HG03135 (cell line): ENCODE results near the gene ZNF681.
"Not testable (repeated sequence)": the region's sequence is repeated elsewhere in the genome, so short reads cannot be mapped to it uniquely, and the experiment has no call there.

ENCODE experiments used
- ATAC-seq: cut with Tn5 transposase; IDR thresholded peaks from one replicate; pipeline ENCODE4 v1.9.1; 2021; ENCODE audit warnings: mild to moderate bottlenecking, moderate library complexity; ENCODE audit not compliant: unreplicated experiment

ZNF681 gene

GRCh38 chr19:23758187-23759074 lies at the start of gene ZNF681:
Gene ZNF681, minus strand, starts transcription at chr19:23758891. Its CDS starts 142 bp downstream, at chr19:23758749.
- peak; percentile 88 for ATAC-seq

GRCh38 chr19:23804676-23805075 lies 46.0 kb upstream of the ZNF681 start:
- no peak for ATAC-seq

- no peak for ATAC-seq
Observed at GRCh38 chr19:23802290-23802689, 43.6 kb upstream of the ZNF681 start.

- no peak for ATAC-seq
Observed at GRCh38 chr19:23801803-23802202, 43.1 kb upstream of the ZNF681 start.

GRCh38 chr19:23800868-23801267 lies 42.2 kb upstream of the ZNF681 start:
- no peak for ATAC-seq

- ATAC-seq: no peak
Observed at GRCh38 chr19:23800271-23800670, 41.6 kb upstream of the ZNF681 start.

GRCh38 chr19:23799321-23799720 lies 40.6 kb upstream of the ZNF681 start:
- ATAC-seq: no peak

GRCh38 chr19:23795462-23795861 lies 36.8 kb upstream of the ZNF681 start:
- ATAC-seq: no peak

- ATAC-seq: no peak
Observed at GRCh38 chr19:23792784-23793183, 34.1 kb upstream of the ZNF681 start.

GRCh38 chr19:23790641-23791488 lies 32.2 kb upstream of the ZNF681 start:
- ATAC-seq: no peak

GRCh38 chr19:23789246-23789645 lies 30.6 kb upstream of the ZNF681 start:
- ATAC-seq: no peak

GRCh38 chr19:23788411-23788810 lies 29.7 kb upstream of the ZNF681 start:
- ATAC-seq: no peak

GRCh38 chr19:23787106-23787505 lies 28.4 kb upstream of the ZNF681 start:
- ATAC-seq: no peak

GRCh38 chr19:23785982-23786381 lies 27.3 kb upstream of the ZNF681 start:
- no peak for ATAC-seq

- ATAC-seq: no peak
Observed at GRCh38 chr19:23784274-23784673, 25.6 kb upstream of the ZNF681 start.

GRCh38 chr19:23783636-23784035 lies 24.9 kb upstream of the ZNF681 start:
- no peak for ATAC-seq

- no peak for ATAC-seq
Observed at GRCh38 chr19:23779645-23780044, 21.0 kb upstream of the ZNF681 start.

GRCh38 chr19:23778566-23778965 lies 19.9 kb upstream of the ZNF681 start:
- ATAC-seq: no peak

GRCh38 chr19:23778036-23778435 lies 19.3 kb upstream of the ZNF681 start:
- ATAC-seq: not testable (repeated sequence)

- ATAC-seq: no peak
Observed at GRCh38 chr19:23777216-23777615, 18.5 kb upstream of the ZNF681 start.

- ATAC-seq: no peak
Observed at GRCh38 chr19:23776507-23777205, 18.0 kb upstream of the ZNF681 start.
